GM12864 (cell line): ENCODE results near the gene PRRC2B.

Experiments
- DNase-seq: peaks from one replicate; pipeline ENCODE4 v3.0.0-alpha.2; 2011; ENCODE audit warnings: low read depth
- H3K4me3 ChIP-seq: 2 replicates; pipeline ENCODE4 v1.5.1; 2011; ENCODE audit warnings: mild to moderate bottlenecking, low read depth, low read length, control low read depth
- CTCF ChIP-seq: IDR thresholded peaks from 2 replicates; pipeline ENCODE4 v1.5.1; 2011; ENCODE audit warnings: low read depth, mild to moderate bottlenecking, moderate library complexity, low read length, control low read depth, inconsistent platforms; ENCODE audit errors: missing control alignments

The PRRC2B gene

GRCh38 chr9:131528886-131529505, 135.1 kb downstream of the PRRC2B start:
- no peak for DNase-seq
- H3K4me3 ChIP-seq = no peak overlapping the region

GRCh38 chr9:131529597-131530545, 136.0 kb downstream of the PRRC2B start:
- DNase-seq = no peak
- H3K4me3 ChIP-seq = peak overlapping the region; percentile 91
- TF ChIP-seq CTCF = no peak

More at GRCh38 chr9:131528886-131529505, 135.1 kb downstream of the PRRC2B start:
- no peak for TF ChIP-seq CTCF

GRCh38 chr9:131530546-131530919, 136.6 kb downstream of the PRRC2B start:
- peak; percentile 19 for TF ChIP-seq CTCF
- DNase-seq = no peak
- peak overlapping the region; percentile 91 for H3K4me3 ChIP-seq

- no peak for TF ChIP-seq CTCF
- H3K4me3 ChIP-seq = peak within 1 kb of the TSS; percentile 91
- DNase-seq = peak; percentile 41
These were observed 137.3 kb downstream of the PRRC2B start, which contains the start of gene UCK1 for GRCh38 chr9:131530920-131531832. Gene UCK1 (minus strand): TSS chr9:131531263. CDS start chr9:131531174, 89 bp downstream.

- no peak for TF ChIP-seq CTCF
- H3K4me3 ChIP-seq = no peak overlapping the region
- no peak for DNase-seq
These were observed 140.9 kb downstream of the PRRC2B start for GRCh38 chr9:131534721-131535237.

- no peak for TF ChIP-seq CTCF
- no peak for DNase-seq
These were observed 144.1 kb downstream of the PRRC2B start for GRCh38 chr9:131537946-131538345.

More at GRCh38 chr9:131537946-131538345, 144.1 kb downstream of the PRRC2B start:
- H3K4me3 ChIP-seq = no peak overlapping the region
